Neural crest cell (in vitro differentiated cells): ENCODE results near the gene PEX10. TPM values are rescaled to one million over a fixed set of nuclear protein-coding genes. Genes with fewer than 3 reads are reported as not detected.
A peak's percentile ranks its signal among the peaks of the same experiment; 100 is the strongest.

Experiments used
- DNase-seq: peaks from one replicate; pipeline ENCODE4 v3.0.0; 2021; ENCODE audit warnings: low read depth, mixed read lengths, low spot score
- H3K27ac Mint-ChIP-seq: one replicate; pipeline ENCODE4 v1.8.0; 2021; ENCODE audit warnings: mild to moderate bottlenecking, mixed read lengths; ENCODE audit not compliant: unreplicated experiment
- H3K27me3 Mint-ChIP-seq: 2 replicates; pipeline ENCODE4 v1.8.0; 2021; ENCODE audit warnings: low read depth, mild to moderate bottlenecking, mixed read lengths
- H3K36me3 Mint-ChIP-seq: 2 replicates; pipeline ENCODE4 v1.8.0; 2021; ENCODE audit warnings: low read depth, mild to moderate bottlenecking, mixed read lengths
- H3K4me1 Mint-ChIP-seq: 2 replicates; pipeline ENCODE4 v1.8.0; 2021; ENCODE audit warnings: mixed read lengths
- H3K4me3 Mint-ChIP-seq: one replicate; pipeline ENCODE4 v1.8.0; 2021; ENCODE audit warnings: mild to moderate bottlenecking, mixed read lengths
- H3K9me3 Mint-ChIP-seq: 2 replicates; pipeline ENCODE4 v1.8.0; 2021; ENCODE audit warnings: mixed read lengths
- CTCF ChIP-seq: fragments of 200-600 bp; sonication (generic); conservative IDR thresholded peaks from 2 replicates; pipeline ENCODE4 v1.5.0; 2021; ENCODE audit warnings: antibody characterized with exemption, mild to moderate bottlenecking
- total RNA-seq: library from RNA; stranded (reverse); gene quantifications from 2 replicates; pipeline ENCODE4 v1.2.1, GENCODE V29; 2021

PEX10 gene
- total RNA-seq, 1 donor from 2014 or later = 31.2 TPM

GRCh38 chr1:2408456-2408855 is 3.9 kb downstream of the PEX10 start:
- TF ChIP-seq CTCF = no peak
- H3K4me3 Mint-ChIP-seq = peak overlapping the region; percentile 70
- no peaks in the 10 kb centered on the region for H3K27me3 Mint-ChIP-seq
- DNase-seq = no peak
- no peaks in the 10 kb centered on the region for H3K9me3 Mint-ChIP-seq
- no peaks in the 10 kb centered on the region for H3K4me1 Mint-ChIP-seq
- H3K27ac Mint-ChIP-seq = no peak overlapping the region
- no peaks in the 10 kb centered on the region for H3K36me3 Mint-ChIP-seq

- no peaks in the 10 kb centered on the region for H3K27me3 Mint-ChIP-seq
- no peaks in the 10 kb centered on the region for H3K4me1 Mint-ChIP-seq
- no peak for DNase-seq
- H3K27ac Mint-ChIP-seq = no peak overlapping the region
- no peak for TF ChIP-seq CTCF
- H3K36me3 Mint-ChIP-seq = no peaks in the 10 kb centered on the region
- peak overlapping the region; percentile 51 for H3K4me3 Mint-ChIP-seq
- H3K9me3 Mint-ChIP-seq = no peaks in the 10 kb centered on the region
Observed at GRCh38 chr1:2407991-2408275, 4.4 kb downstream of the PEX10 start.

- Mint-ChIP-seq H3K36me3 (no peaks in the 10 kb centered on the region), H3K27me3 (no peaks in the 10 kb centered on the region), H3K27ac (no peak overlapping the region), H3K9me3 (no peaks in the 10 kb centered on the region), H3K4me1 (no peaks in the 10 kb centered on the region), H3K4me3 (peak overlapping the region; percentile 79)
- DNase-seq = no peak
- no peak for TF ChIP-seq CTCF
Observed at GRCh38 chr1:2407166-2407990, 5.0 kb downstream of the PEX10 start.

GRCh38 chr1:2406451-2407041 is 5.8 kb downstream of the PEX10 start:
- DNase-seq = no peak
- Mint-ChIP-seq H3K4me1 (no peaks in the 10 kb centered on the region), H3K36me3 (no peaks in the 10 kb centered on the region), H3K9me3 (no peaks in the 10 kb centered on the region), H3K4me3 (peak overlapping the region; percentile 79), H3K27me3 (no peaks in the 10 kb centered on the region), H3K27ac (no peak overlapping the region)
- no peak for TF ChIP-seq CTCF

GRCh38 chr1:2405588-2406295 is 6.6 kb downstream of the PEX10 start:
- no peaks in the 10 kb centered on the region for H3K36me3 Mint-ChIP-seq

More at GRCh38 chr1:2405588-2406295, 6.6 kb downstream of the PEX10 start:
- DNase-seq = no peak
- H3K4me1 Mint-ChIP-seq = no peaks in the 10 kb centered on the region
- H3K27me3 Mint-ChIP-seq = no peaks in the 10 kb centered on the region
- H3K9me3 Mint-ChIP-seq = no peaks in the 10 kb centered on the region
- H3K27ac Mint-ChIP-seq = no peak overlapping the region
- no peak for TF ChIP-seq CTCF
- peak overlapping the region; percentile 41 for H3K4me3 Mint-ChIP-seq
